AG10803 (cell line): ENCODE measurements around the gene TBC1D16.

Experiments used
- DNase-seq: peaks from one replicate; pipeline ENCODE4 v3.0.0; 2010; ENCODE audit warnings: low read depth
- H3K4me3 ChIP-seq: 2 replicates; pipeline ENCODE4 v1.5.1; 2011; ENCODE audit warnings: mild to moderate bottlenecking, low read length, control low read depth
- TF ChIP-seq, protein P1 (sequence below): conservative IDR thresholded peaks from 2 replicates; pipeline ENCODE4 v1.5.1; 2011; ENCODE audit warnings: mild to moderate bottlenecking, low read length, control low read depth, inconsistent platforms

The TBC1D16 gene

DNA sequence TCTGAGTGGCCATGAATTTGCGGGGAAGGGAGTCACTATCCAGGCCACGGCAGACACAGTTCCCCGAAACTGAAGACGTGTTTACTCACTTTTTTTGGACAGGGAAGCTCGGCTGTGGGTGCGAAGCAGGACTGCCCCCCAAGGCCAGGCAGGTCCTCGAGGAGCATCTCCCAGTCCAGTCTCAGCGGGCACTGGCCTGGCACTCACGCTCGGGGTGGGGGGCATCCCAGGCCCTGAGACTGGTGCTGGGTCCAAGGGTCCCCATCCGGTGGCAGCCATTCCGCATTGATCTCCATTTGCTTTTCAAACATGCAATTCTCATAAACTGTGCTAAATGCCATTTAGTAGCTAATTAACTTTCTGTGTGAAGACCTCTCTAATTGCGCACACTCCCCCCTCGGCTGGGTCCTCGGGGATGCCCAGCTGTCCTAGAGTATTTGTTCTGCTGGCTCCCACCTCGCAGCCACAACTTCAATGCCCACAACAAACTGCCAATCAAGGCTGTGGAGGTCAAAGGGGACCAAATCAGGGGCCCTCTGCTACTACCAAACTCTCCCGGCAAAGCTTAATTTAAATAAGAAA, 50.2 kb downstream of the TBC1D16 start:
- no peak for DNase-seq
- TF ChIP-seq, protein P1, sequence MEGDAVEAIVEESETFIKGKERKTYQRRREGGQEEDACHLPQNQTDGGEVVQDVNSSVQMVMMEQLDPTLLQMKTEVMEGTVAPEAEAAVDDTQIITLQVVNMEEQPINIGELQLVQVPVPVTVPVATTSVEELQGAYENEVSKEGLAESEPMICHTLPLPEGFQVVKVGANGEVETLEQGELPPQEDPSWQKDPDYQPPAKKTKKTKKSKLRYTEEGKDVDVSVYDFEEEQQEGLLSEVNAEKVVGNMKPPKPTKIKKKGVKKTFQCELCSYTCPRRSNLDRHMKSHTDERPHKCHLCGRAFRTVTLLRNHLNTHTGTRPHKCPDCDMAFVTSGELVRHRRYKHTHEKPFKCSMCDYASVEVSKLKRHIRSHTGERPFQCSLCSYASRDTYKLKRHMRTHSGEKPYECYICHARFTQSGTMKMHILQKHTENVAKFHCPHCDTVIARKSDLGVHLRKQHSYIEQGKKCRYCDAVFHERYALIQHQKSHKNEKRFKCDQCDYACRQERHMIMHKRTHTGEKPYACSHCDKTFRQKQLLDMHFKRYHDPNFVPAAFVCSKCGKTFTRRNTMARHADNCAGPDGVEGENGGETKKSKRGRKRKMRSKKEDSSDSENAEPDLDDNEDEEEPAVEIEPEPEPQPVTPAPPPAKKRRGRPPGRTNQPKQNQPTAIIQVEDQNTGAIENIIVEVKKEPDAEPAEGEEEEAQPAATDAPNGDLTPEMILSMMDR = no peak
- H3K4me3 ChIP-seq = no peak overlapping the region

DNA sequence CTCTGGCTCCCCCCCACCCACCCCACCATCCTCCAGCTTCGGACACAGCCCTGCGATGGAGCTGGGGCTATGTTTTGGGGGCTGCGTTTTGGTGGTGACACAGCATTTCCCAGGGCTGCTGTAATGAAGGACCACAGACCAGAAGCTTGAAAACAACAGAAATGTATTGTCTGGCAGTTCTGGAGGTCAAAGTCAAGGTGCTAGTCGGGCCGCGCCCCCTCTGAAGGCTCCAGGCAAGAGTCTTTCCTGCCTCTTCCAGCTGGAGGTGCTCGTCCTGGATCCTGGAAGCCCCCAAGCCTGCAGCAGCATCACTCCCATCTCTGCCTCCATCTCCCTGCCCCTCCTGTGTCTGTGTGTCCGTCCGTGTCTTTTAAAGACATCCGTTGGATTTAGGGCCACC, 50.8 kb downstream of the TBC1D16 start:
- no peak overlapping the region for H3K4me3 ChIP-seq
- DNase-seq = no peak
- TF ChIP-seq, protein P1 = no peak

DNA sequence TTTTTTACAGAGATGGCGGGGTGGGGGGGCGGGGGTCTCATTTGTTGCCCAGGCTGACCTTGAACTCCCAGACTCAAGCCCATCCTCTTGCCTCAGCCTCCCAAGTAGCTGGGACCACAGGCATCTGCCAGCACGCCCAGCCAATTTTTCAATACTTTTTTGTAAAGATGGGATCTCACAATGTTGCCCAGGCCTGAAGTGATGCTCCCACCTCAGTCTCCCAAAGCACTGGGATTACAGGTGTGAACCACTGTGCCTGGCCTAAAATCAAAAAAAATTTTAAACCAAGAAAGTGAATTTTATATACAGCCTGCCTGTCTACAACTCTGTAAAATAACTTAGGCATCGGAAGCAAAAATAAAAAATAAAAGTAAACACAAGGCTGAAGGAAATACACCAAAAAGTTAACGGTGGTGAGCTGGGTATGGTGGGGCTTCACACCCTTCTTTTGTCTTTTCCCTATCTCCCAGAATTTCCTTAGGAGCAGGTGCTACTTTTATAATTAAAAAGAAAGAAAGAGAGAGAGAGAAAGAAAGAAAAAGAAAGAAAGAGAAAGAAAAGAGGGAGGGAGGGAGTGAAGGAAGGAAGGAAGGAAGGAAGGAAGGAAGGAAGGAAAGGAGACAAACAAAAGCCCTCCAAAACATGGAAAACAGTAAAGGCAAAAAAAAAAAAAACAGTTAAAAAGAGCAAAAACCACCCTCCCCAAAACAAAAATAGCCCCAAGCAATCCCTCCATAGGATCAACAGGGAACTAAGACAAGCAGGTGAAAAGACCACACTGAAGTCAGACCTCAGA, 51.4 kb downstream of the TBC1D16 start:
- H3K4me3 ChIP-seq = no peak overlapping the region
- TF ChIP-seq, protein P1 = no peak
- DNase-seq = no peak

DNA sequence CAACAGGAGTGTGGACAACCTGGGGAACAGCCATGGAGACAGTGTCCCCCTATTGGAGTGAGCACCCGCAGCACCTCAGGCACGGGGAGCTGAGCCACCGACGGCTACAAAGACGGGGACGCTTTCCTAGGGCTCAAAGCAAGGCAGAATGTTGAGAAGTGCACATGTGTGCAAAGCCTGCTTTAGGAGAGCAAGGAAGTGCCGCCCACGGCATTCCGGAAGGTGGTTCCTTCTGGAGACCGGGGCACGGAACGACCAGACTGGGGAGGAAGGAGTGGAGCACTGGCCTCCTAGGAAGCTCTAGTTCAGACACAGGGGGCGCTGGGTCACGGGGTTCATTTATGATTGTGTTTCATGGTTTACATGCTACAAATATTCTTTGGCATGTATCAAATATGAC, 52.2 kb downstream of the TBC1D16 start:
- TF ChIP-seq, protein P1 = no peak
- DNase-seq = no peak
- no peak overlapping the region for H3K4me3 ChIP-seq

DNA sequence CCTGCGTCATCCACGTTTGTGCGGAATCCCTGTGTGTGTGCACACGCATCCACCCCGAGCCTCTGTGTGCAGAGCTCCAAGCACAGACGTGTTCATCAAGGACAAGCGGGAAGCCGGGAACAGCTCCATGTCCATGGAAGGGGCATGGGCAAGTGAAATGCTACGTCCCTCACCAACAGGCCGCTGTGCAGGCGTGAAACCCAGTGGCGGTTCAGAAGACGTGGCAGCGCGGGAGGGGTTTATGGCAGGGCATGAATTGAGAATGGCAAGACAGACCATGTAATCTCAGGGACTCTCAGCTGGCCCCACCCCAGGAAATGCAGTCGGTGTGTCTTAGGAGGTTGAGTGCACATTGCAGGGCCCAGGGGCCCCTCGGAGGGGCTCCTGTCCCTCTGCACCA, 52.7 kb downstream of the TBC1D16 start:
- DNase-seq = no peak
- TF ChIP-seq, protein P1 = no peak
- H3K4me3 ChIP-seq = no peak overlapping the region

DNA sequence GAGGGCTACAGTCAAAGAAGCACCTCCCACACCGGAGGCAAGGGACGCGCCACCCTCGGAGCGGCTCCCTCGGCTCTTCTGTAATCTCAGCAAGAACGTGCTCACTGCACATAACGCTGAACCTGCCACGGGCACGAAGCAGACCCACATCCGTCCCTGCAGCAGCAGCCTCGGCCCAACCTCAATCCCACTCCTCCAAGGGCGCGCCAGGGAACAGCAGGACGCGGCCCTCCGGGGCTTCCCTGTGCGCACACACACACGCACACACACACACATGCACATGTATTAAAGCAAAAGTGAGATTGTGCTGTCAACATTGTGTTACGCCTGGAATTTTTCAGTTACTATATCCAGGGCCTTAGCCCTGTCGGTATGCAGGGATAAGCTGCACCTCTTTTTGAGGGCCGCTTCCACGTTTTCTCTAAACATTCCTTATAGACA, 54.0 kb downstream of the TBC1D16 start:
- H3K4me3 ChIP-seq = no peak overlapping the region
- TF ChIP-seq, protein P1 = no peak
- DNase-seq = no peak

DNA sequence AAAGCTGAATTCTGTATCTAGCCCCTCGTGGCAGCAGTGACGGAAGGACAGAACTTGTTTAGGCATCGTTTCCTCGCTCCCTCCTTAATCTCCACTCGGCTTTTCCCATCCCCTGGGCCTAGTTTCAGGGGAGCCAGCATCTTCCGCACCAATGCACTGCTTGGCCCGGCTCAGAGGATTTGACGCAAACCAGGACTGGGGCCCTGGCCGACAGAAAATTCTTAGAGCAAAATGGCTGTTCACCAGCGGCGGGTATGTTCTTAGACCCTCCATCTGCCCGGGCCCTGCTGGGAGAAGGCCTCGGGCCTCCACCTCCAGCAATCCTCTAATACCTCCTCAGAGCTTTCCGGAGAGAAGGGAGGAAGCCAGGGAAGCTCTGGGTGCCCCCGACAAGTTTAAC, 54.6 kb downstream of the TBC1D16 start:
- DNase-seq = no peak
- H3K4me3 ChIP-seq = no peak overlapping the region
- TF ChIP-seq, protein P1 = no peak
